Measurements from ENCODE around the gene PKD1L1.

GRCh38 chr7:47734949-47735291, 213.3 kb downstream of the PKD1L1 start:
- TF ChIP-seq POLR2A (IDR thresholded peaks at IDR 0.05) (no peak), CTCF (IDR thresholded peaks at IDR 0.05) (no peak)

Measured in heart left ventricle (tissue), 13 donors.